ENCODE results near the gene ZDHHC24. TPM values are rescaled to one million over a fixed set of nuclear protein-coding genes. Genes with fewer than 3 reads are reported as not detected.

ZDHHC24 gene
- total and polyA plus RNA-seq, 4 donors = 6.3 to 13.2 (median 8.0) TPM

- Histone ChIP-seq H3K9me3 (ENCODE audit: control insufficient read depth, insufficient read depth, low read length) (no peaks in the 10 kb centered on the region), H3K27ac (ENCODE audit: low read depth, low read length) (no peak overlapping the region), H3K27me3 (ENCODE audit: control insufficient read depth, insufficient read depth, low read length) (no peaks in the 10 kb centered on the region), H3K4me1 (ENCODE audit: control insufficient read depth, insufficient read depth, low read length) (no peaks in the 10 kb centered on the region), H3K4me3 (ENCODE audit: low read depth, low read length) (no peak overlapping the region), H3K36me3 (ENCODE audit: control insufficient read depth, insufficient read depth, low read length) (peaks cover 81% of the 10 kb centered on the region)
- no peak for DNase-seq (ENCODE audit: low read depth in 4 of 6, low spot score in 6 of 6)
- 97% methylated on average over 10 of the region's 10 CpGs for WGBS (ENCODE audit: insufficient coverage)
Measured at GRCh38 chr11:66493130-66493529, 52.7 kb downstream of the ZDHHC24 start.

- no peaks in the 10 kb centered on the region for H3K4me1 ChIP-seq (ENCODE audit: control insufficient read depth, insufficient read depth, low read length)
- no peak overlapping the region for H3K4me3 ChIP-seq (ENCODE audit: low read depth, low read length)
- H3K36me3 ChIP-seq (ENCODE audit: control insufficient read depth, insufficient read depth, low read length) = peaks cover 86% of the 10 kb centered on the region
- no peaks in the 10 kb centered on the region for H3K27me3 ChIP-seq (ENCODE audit: control insufficient read depth, insufficient read depth, low read length)
- no peaks in the 10 kb centered on the region for H3K9me3 ChIP-seq (ENCODE audit: control insufficient read depth, insufficient read depth, low read length)
- no peak for DNase-seq (ENCODE audit: low read depth in 4 of 6, low spot score in 6 of 6)
- WGBS (ENCODE audit: insufficient coverage) = 89% methylated on average over 8 of the region's 10 CpGs
- H3K27ac ChIP-seq (ENCODE audit: low read depth, low read length) = no peak overlapping the region
Measured at GRCh38 chr11:66492161-66492865, 53.5 kb downstream of the ZDHHC24 start.

- Histone ChIP-seq H3K9me3 (ENCODE audit: control insufficient read depth, insufficient read depth, low read length) (no peaks in the 10 kb centered on the region), H3K27me3 (ENCODE audit: control insufficient read depth, insufficient read depth, low read length) (no peaks in the 10 kb centered on the region), H3K4me1 (ENCODE audit: control insufficient read depth, insufficient read depth, low read length) (no peaks in the 10 kb centered on the region), H3K4me3 (ENCODE audit: low read depth, low read length) (no peak overlapping the region), H3K27ac (ENCODE audit: low read depth, low read length) (no peak overlapping the region), H3K36me3 (ENCODE audit: control insufficient read depth, insufficient read depth, low read length) (peaks cover 86% of the 10 kb centered on the region)
- DNase-seq (ENCODE audit: low read depth in 4 of 6, low spot score in 6 of 6) = no peak
- WGBS (ENCODE audit: insufficient coverage) = 58% methylated on average over 10 of the region's 20 CpGs
Measured at GRCh38 chr11:66491315-66491935, 54.4 kb downstream of the ZDHHC24 start.

- Histone ChIP-seq H3K27ac (ENCODE audit: low read depth, low read length) (no peak overlapping the region), H3K9me3 (ENCODE audit: control insufficient read depth, insufficient read depth, low read length) (no peaks in the 10 kb centered on the region), H3K36me3 (ENCODE audit: control insufficient read depth, insufficient read depth, low read length) (peaks cover 85% of the 10 kb centered on the region), H3K4me3 (ENCODE audit: low read depth, low read length) (no peak overlapping the region), H3K27me3 (ENCODE audit: control insufficient read depth, insufficient read depth, low read length) (no peaks in the 10 kb centered on the region), H3K4me1 (ENCODE audit: control insufficient read depth, insufficient read depth, low read length) (no peaks in the 10 kb centered on the region)
- DNase-seq (ENCODE audit: low read depth in 4 of 6, low spot score in 6 of 6) = no peak
- 82% methylated on average over 7 of the region's 7 CpGs for WGBS (ENCODE audit: insufficient coverage)
Measured at GRCh38 chr11:66489636-66490035, 56.2 kb downstream of the ZDHHC24 start.

- Histone ChIP-seq H3K4me1 (ENCODE audit: control insufficient read depth, insufficient read depth, low read length) (no peaks in the 10 kb centered on the region), H3K4me3 (ENCODE audit: low read depth, low read length) (no peak overlapping the region), H3K27ac (ENCODE audit: low read depth, low read length) (no peak overlapping the region), H3K27me3 (ENCODE audit: control insufficient read depth, insufficient read depth, low read length) (no peaks in the 10 kb centered on the region), H3K36me3 (ENCODE audit: control insufficient read depth, insufficient read depth, low read length) (peaks cover 79% of the 10 kb centered on the region), H3K9me3 (ENCODE audit: control insufficient read depth, insufficient read depth, low read length) (no peaks in the 10 kb centered on the region)
- DNase-seq (ENCODE audit: low read depth in 4 of 6, low spot score in 6 of 6) = no peak
- 92% methylated on average over 8 of the region's 10 CpGs for WGBS (ENCODE audit: insufficient coverage)
Measured at GRCh38 chr11:66488957-66489356, 56.9 kb downstream of the ZDHHC24 start.

GRCh38 chr11:66484806-66485380 lies 61.0 kb downstream of the ZDHHC24 start:
- WGBS (ENCODE audit: insufficient coverage) = 91% methylated on average over 6 of the region's 7 CpGs
- H3K27me3 ChIP-seq (ENCODE audit: control insufficient read depth, insufficient read depth, low read length) = no peaks in the 10 kb centered on the region

GRCh38 chr11:66480117-66480938 lies 65.5 kb downstream of the ZDHHC24 start, which contains the start of gene DPP3:
Gene DPP3, plus strand, starts transcription at chr11:66480434. Its CDS starts 1,767 bp downstream, at chr11:66482201.
- Histone ChIP-seq H3K36me3 (ENCODE audit: control insufficient read depth, insufficient read depth, low read length) (peaks cover 41% of the 10 kb centered on the region), H3K9me3 (ENCODE audit: control insufficient read depth, insufficient read depth, low read length) (no peaks in the 10 kb centered on the region), H3K27me3 (ENCODE audit: control insufficient read depth, insufficient read depth, low read length) (no peaks in the 10 kb centered on the region), H3K4me3 (ENCODE audit: low read depth, low read length) (peak within 1 kb of the TSS; percentile 93), H3K4me1 (ENCODE audit: control insufficient read depth, insufficient read depth, low read length) (peaks cover 26% of the 10 kb centered on the region), H3K27ac (ENCODE audit: low read depth, low read length) (peak within 1 kb of the TSS; percentile 87)
- peak; percentile 87 to 99 (median 94) for DNase-seq (ENCODE audit: low read depth in 4 of 6, low spot score in 6 of 6)
- under 1% methylated on average over 57 of the region's 62 CpGs for WGBS (ENCODE audit: insufficient coverage)

More at GRCh38 chr11:66484806-66485380, 61.0 kb downstream of the ZDHHC24 start:
- Histone ChIP-seq H3K9me3 (ENCODE audit: control insufficient read depth, insufficient read depth, low read length) (no peaks in the 10 kb centered on the region), H3K27ac (ENCODE audit: low read depth, low read length) (no peak overlapping the region), H3K36me3 (ENCODE audit: control insufficient read depth, insufficient read depth, low read length) (peaks cover 57% of the 10 kb centered on the region), H3K4me3 (ENCODE audit: low read depth, low read length) (no peak overlapping the region), H3K4me1 (ENCODE audit: control insufficient read depth, insufficient read depth, low read length) (peaks cover 9% of the 10 kb centered on the region)
- DNase-seq (ENCODE audit: low read depth in 4 of 6, low spot score in 6 of 6) = no peak

- no peaks in the 10 kb centered on the region for H3K27me3 ChIP-seq (ENCODE audit: control insufficient read depth, insufficient read depth, low read length)
- WGBS (ENCODE audit: insufficient coverage) = 2% methylated on average over 31 of the region's 34 CpGs
- no peaks in the 10 kb centered on the region for H3K9me3 ChIP-seq (ENCODE audit: control insufficient read depth, insufficient read depth, low read length)
- peak overlapping the region; percentile 87 for H3K27ac ChIP-seq (ENCODE audit: low read depth, low read length)
- peaks cover 26% of the 10 kb centered on the region for H3K4me1 ChIP-seq (ENCODE audit: control insufficient read depth, insufficient read depth, low read length)
- H3K36me3 ChIP-seq (ENCODE audit: control insufficient read depth, insufficient read depth, low read length) = peaks cover 40% of the 10 kb centered on the region
- peak overlapping the region; percentile 93 for H3K4me3 ChIP-seq (ENCODE audit: low read depth, low read length)
- peak in 3 of 6 donors; percentile 12 to 65 (median 37) for DNase-seq (ENCODE audit: low read depth in 4 of 6, low spot score in 6 of 6)
Measured at GRCh38 chr11:66479394-66480116, 66.3 kb downstream of the ZDHHC24 start.
